Transverse colon (tissue), 4 donors: Measurements from ENCODE around the gene SNW1.

ENCODE experiments used
- CTCF ChIP-seq, 5 experiments: fragments of 200-600 bp in 3 of 5; fragments of 450-650 bp in 2 of 5; sonication (generic) in 3 of 5; IDR thresholded peaks; 1 replicate in 2 of 5; 2 replicates in 3 of 5; pipeline ENCODE4 v1.5.1; 2016 to 2017; ENCODE audit warnings: antibody characterized with exemption in 5 of 5, inconsistent platforms in 3 of 5, mild to moderate bottlenecking in 2 of 5, moderate library complexity in 1 of 5
- EP300 ChIP-seq: sonication (generic); formaldehyde crosslinking; IDR thresholded peaks from one replicate; pipeline ENCODE4 v1.6.1; 2017; ENCODE audit warnings: antibody characterized with exemption, low read depth
- POLR2A ChIP-seq: fragments of 450-650 bp; IDR thresholded peaks from one replicate; pipeline ENCODE4 v1.6.1; 2016; ENCODE audit warnings: antibody characterized with exemption, mild to moderate bottlenecking, moderate library complexity
- POLR2AphosphoS5 ChIP-seq, 3 donors: sonication (generic); formaldehyde crosslinking; IDR thresholded peaks; one replicate each; pipeline ENCODE4 v1.6.1; 2016; ENCODE audit warnings: antibody characterized with exemption in 3 of 3

GRCh38 chr14:77791225-77791600, 30.3 kb upstream of the SNW1 start:
- TF ChIP-seq POLR2A (no peak), CTCF (IDR thresholded peaks at IDR 0.05) (no peak), EP300 (no peak), POLR2AphosphoS5 (IDR thresholded peaks at IDR 0.05) (no peak)
